B cell (primary cell): Measurements from ENCODE around the gene FADD. TPM values are rescaled to one million over a fixed set of nuclear protein-coding genes. Genes with fewer than 3 reads are reported as not detected.

Source experiments
- ATAC-seq: fragments of 200-7000 bp; cut with Tn5 transposase; one replicate; pipeline ENCODE4 v1.10.0; 2021; ENCODE audit warnings: low read depth, mild to moderate bottlenecking, moderate number of reproducible peaks, moderate library complexity
- CTCF ChIA-PET: fragments of 350-600 bp; sonication (Branson Sonifier 250); formaldehyde crosslinking; loops from one replicate; lab custom pipeline; 2021; ENCODE audit warnings: antibody characterized with exemption, inconsistent platforms; lab: Charles Lee
- POLR2A ChIA-PET: fragments of 350-600 bp; sonication (Branson Sonifier 250); formaldehyde crosslinking; loops from one replicate; lab custom pipeline; 2021; ENCODE audit warnings: antibody characterized with exemption; lab: Charles Lee
- DNase-seq: peaks from one replicate; pipeline ENCODE4 v3.0.0; 2013
- H2AFZ ChIP-seq: 2 replicates; pipeline ENCODE4 v1.6.1; 2012; ENCODE audit warnings: mild to moderate bottlenecking, low read depth, low read length; ENCODE audit not compliant: insufficient read depth, poor library complexity, severe bottlenecking
- H3K27ac ChIP-seq, 2 donors: 1 replicate in 1 of 2; 2 replicates in 1 of 2; pipeline ENCODE4 v1.5.1; 2012 to 2013; ENCODE audit warnings: low read length in 2 of 2, mild to moderate bottlenecking in 2 of 2, moderate library complexity in 1 of 2
- H3K27me3 ChIP-seq, 4 experiments: fragments of 200-600 bp in 1 of 4; sonication (generic) in 1 of 4; replicated peaks in 1 of 4; 1 replicate in 2 of 4; 2 replicates in 2 of 4; pipeline versions ENCODE4 v1.6.1 to v1.7.0; 2013 to 2016; ENCODE audit warnings: low read length in 3 of 4, mild to moderate bottlenecking in 2 of 4, mixed read lengths in 1 of 4, moderate library complexity in 1 of 4; ENCODE audit not compliant: insufficient read depth in 4 of 4, control insufficient read depth in 3 of 4; ENCODE audit errors: control extremely low read depth in 1 of 4
- H3K36me3 ChIP-seq, 2 experiments: replicated peaks in 1 of 2; 1 replicate in 1 of 2; 2 replicates in 1 of 2; pipeline versions ENCODE4 v1.6.1 to v1.7.1; 2013; ENCODE audit warnings: low read length in 1 of 2; ENCODE audit not compliant: insufficient read depth in 2 of 2, control insufficient read depth in 1 of 2; ENCODE audit errors: control extremely low read depth in 1 of 2, extremely low read depth in 1 of 2
- H3K4me1 ChIP-seq, 2 donors: fragments of 200-600 bp in 1 of 2; sonication (generic) in 1 of 2; 1 replicate in 1 of 2; 2 replicates in 1 of 2; pipeline versions ENCODE4 v1.5.1 to v1.6.1; 2013 to 2017; ENCODE audit warnings: low read length in 2 of 2; ENCODE audit not compliant: control insufficient read depth in 2 of 2, insufficient read depth in 2 of 2
- H3K4me2 ChIP-seq: replicated peaks from 2 replicates; pipeline ENCODE3; 2012; ENCODE audit warnings: mild to moderate bottlenecking, low read depth, low read length; ENCODE audit not compliant: poor library complexity, severe bottlenecking
- H3K4me3 ChIP-seq, 5 experiments: fragments of 200-600 bp in 1 of 5; sonication (generic) in 1 of 5; 1 replicate in 3 of 5; 2 replicates in 2 of 5; pipeline versions ENCODE4 v1.5.1 to v1.7.0; 2011 to 2016; ENCODE audit warnings: low read length in 4 of 5, mild to moderate bottlenecking in 4 of 5, low read depth in 2 of 5, control low read depth in 1 of 5, moderate library complexity in 1 of 5; ENCODE audit not compliant: insufficient read depth in 1 of 5; ENCODE audit errors: control extremely low read depth in 1 of 5, extremely low read depth in 1 of 5
- H3K79me2 ChIP-seq: fragments of 200-600 bp; sonication (generic); one replicate; pipeline ENCODE4 v1.6.0; 2016; ENCODE audit warnings: low read length; ENCODE audit not compliant: control insufficient read depth, insufficient read depth
- H3K9ac ChIP-seq: fragments of 200-600 bp; sonication (generic); 2 replicates; pipeline ENCODE4 v1.6.1; 2017; ENCODE audit warnings: mild to moderate bottlenecking, low read length, moderate library complexity
- H3K9me3 ChIP-seq, 3 donors: one replicate each; pipeline versions ENCODE4 v1.6.1 to v1.7.1; 2013; ENCODE audit warnings: low read length in 2 of 3; ENCODE audit not compliant: control insufficient read depth in 2 of 3, insufficient read depth in 1 of 3; ENCODE audit errors: control extremely low read depth in 1 of 3
- H4K20me1 ChIP-seq: 2 replicates; pipeline ENCODE4 v1.6.0; 2012; ENCODE audit warnings: mild to moderate bottlenecking, low read length; ENCODE audit not compliant: insufficient read depth, control insufficient read depth, poor library complexity, severe bottlenecking
- H3K27ac Mint-ChIP-seq: one replicate; pipeline ENCODE4 v1.8.0; 2021; ENCODE audit warnings: mixed read lengths
- H3K27me3 Mint-ChIP-seq: one replicate; pipeline ENCODE4 v1.8.0; 2021; ENCODE audit warnings: mixed read lengths
- H3K4me1 Mint-ChIP-seq: one replicate; pipeline ENCODE4 v1.8.0; 2021; ENCODE audit warnings: mixed read lengths
- H3K4me3 Mint-ChIP-seq: one replicate; pipeline ENCODE4 v1.8.0; 2021; ENCODE audit warnings: mixed read lengths
- H3K9me3 Mint-ChIP-seq: one replicate; pipeline ENCODE4 v1.8.0; 2022; ENCODE audit warnings: mixed read lengths; ENCODE audit not compliant: insufficient read depth
- CTCF ChIP-seq: fragments of 200-600 bp; IDR thresholded peaks from one replicate; pipeline ENCODE4 v1.8.0; 2022; ENCODE audit warnings: antibody characterized with exemption, mild to moderate bottlenecking
- EZH2 ChIP-seq: IDR thresholded peaks from 2 replicates; pipeline ENCODE4 v1.6.1; 2012; ENCODE audit warnings: borderline replicate concordance, low read depth, mild to moderate bottlenecking, moderate library complexity, low read length; ENCODE audit not compliant: insufficient read depth, poor library complexity, severe bottlenecking
- WGBS: methylation state at CpG from one replicate; pipeline ENCODE4 v1.1.5; 2013; ENCODE audit warnings: missing lambda C conversion rate; ENCODE audit not compliant: insufficient coverage; 5-methylcytosine and 5-hydroxymethylcytosine counted together
- intact Hi-C: fragments of 100-400 bp; cut with micrococcal nuclease; formaldehyde crosslinking; loops from one replicate; pipeline ENCODE4 v1.10.0; 2022
- polyA plus RNA-seq: library from polyadenylated mRNA; depleted of rRNA; stranded (reverse); fragments of >200 nt; gene quantifications from 2 replicates; pipeline ENCODE4 v1.2.3, GENCODE V29; 2012
- total RNA-seq, 2 donors: library from RNA; stranded (reverse); fragments of 120-200 nt in 1 of 2; gene quantifications; 1 replicate in 1 of 2; 2 replicates in 1 of 2; pipeline versions ENCODE4 v1.2.3 to v1.2.4, GENCODE V29; 2013 to 2022

FADD gene
- total and polyA plus RNA-seq, 2 donors (not counting 1 experiment from before 2014, with no cell fraction given), result 5.4 to 26.6 TPM

DNA sequence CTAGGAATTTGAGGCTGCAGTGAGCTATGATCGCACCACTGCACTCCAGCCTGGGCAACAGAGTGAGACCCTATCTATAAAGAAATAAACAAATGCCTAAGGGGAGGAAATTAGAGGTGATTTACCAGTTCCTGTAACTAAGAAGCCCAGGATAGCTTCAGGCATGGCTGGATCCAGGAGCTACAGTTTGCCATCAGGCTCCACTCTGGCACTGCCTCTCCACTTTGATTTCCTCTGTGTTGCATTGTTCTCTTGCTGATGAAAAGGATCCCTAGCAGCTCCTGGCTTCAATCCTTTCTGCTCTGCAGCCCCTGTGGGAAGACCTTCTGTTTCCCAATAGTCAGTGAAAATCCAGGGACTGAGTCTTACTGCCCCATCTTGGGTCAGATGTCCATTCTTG is 20.1 kb upstream of the FADD start:
- no peak for DNase-seq
- Histone ChIP-seq H3K36me3 (no peaks in the 10 kb centered on the region), H3K9me3 (peaks cover 0 to 9% (median 0%) of the 10 kb centered on the region in 3 donors), H3K4me3 (no peak overlapping the region), H2AFZ (no peak overlapping the region), H3K4me2 (no peak overlapping the region), H3K4me1 (no peaks in the 10 kb centered on the region), H4K20me1 (no peaks in the 10 kb centered on the region), H3K9ac (no peak overlapping the region), H3K27ac (no peak overlapping the region), H3K79me2 (no peaks in the 10 kb centered on the region), H3K27me3 (peaks cover 0 to 4% (median 0%) of the 10 kb centered on the region in 4 experiments)
- CTCF ChIA-PET, result interaction anchor here (0.8 kb wide), 1 partner anchor 13 kb away, joined by 3 read pairs; no protein-coding TSS in a partner anchor
- TF ChIP-seq EZH2 (no peak), CTCF (no peak)
- Mint-ChIP-seq H3K4me3 (no peak overlapping the region), H3K27me3 (peaks cover 3% of the 10 kb centered on the region), H3K4me1 (no peaks in the 10 kb centered on the region), H3K27ac (no peak overlapping the region), H3K9me3 (no peaks in the 10 kb centered on the region)
- no peak for ATAC-seq
- intact Hi-C loops, result no loop called here
- POLR2A ChIA-PET, result no interaction called here
- no CpG with 5 or more reads among the region's 1 CpG for WGBS

GRCh38 chr11:70183483-70184176 is 19.5 kb upstream of the FADD start:
- H3K79me2 ChIP-seq, result no peaks in the 10 kb centered on the region
- no peaks in the 10 kb centered on the region for H3K9me3 Mint-ChIP-seq
- ChIA-PET CTCF (interaction anchor here (0.8 kb wide), 2 partner anchors 12 to 13 kb away, joined by 3 read pairs; no protein-coding TSS in a partner anchor), POLR2A (no interaction called here)
- intact Hi-C loops, result no loop called here
- no peaks in the 10 kb centered on the region for H4K20me1 ChIP-seq
- no peak for ATAC-seq
- H2AFZ ChIP-seq, result no peak overlapping the region
- 67% methylated on average over 10 of the region's 11 CpGs for WGBS
- peaks cover 3% of the 10 kb centered on the region for H3K27me3 Mint-ChIP-seq
- no peaks in the 10 kb centered on the region for H3K36me3 ChIP-seq
- no peak overlapping the region for H3K27ac Mint-ChIP-seq
- DNase-seq, result no peak
- no peaks in the 10 kb centered on the region for H3K4me1 Mint-ChIP-seq
- no peak overlapping the region for H3K4me3 ChIP-seq
- H3K4me1 ChIP-seq, result no peaks in the 10 kb centered on the region
- no peak overlapping the region for H3K4me3 Mint-ChIP-seq
- H3K27me3 ChIP-seq, result peaks cover 0 to 4% (median 0%) of the 10 kb centered on the region in 4 experiments
- no peak overlapping the region for H3K4me2 ChIP-seq
- TF ChIP-seq EZH2, result no peak
- no peak for TF ChIP-seq CTCF
- no peak overlapping the region for H3K27ac ChIP-seq
- H3K9ac ChIP-seq, result no peak overlapping the region
- peaks cover 0 to 9% (median 0%) of the 10 kb centered on the region in 3 donors for H3K9me3 ChIP-seq
